ENCODE measurements around the gene KDELR3. TPM values are rescaled to one million over a fixed set of nuclear protein-coding genes. Genes with fewer than 3 reads are reported as not detected.

KDELR3 gene
- total RNA-seq, 1 experiment from 2014 or later = 33.1 TPM

- no TSS peak for BruUV-seq (replicated peaks)
- H3K27me3 ChIP-seq (ENCODE audit: insufficient read depth, low read length) = no peaks in the 10 kb centered on the region
- H3K4me2 ChIP-seq (ENCODE audit: low read length) = no peak overlapping the region
- H3K36me3 ChIP-seq (ENCODE audit: control insufficient read depth in 1 of 2, insufficient read depth in 2 of 2, low read length in 2 of 2) = no peaks in the 10 kb centered on the region
- no peak for DNase-seq (ENCODE audit: low read depth, low spot score)
- CTCF ChIA-PET = interaction anchor here (0.5 to 1.2 kb wide), 2 partner anchors 9 to 22 kb away, joined by 3 to 4 read pairs; no protein-coding TSS in a partner anchor
- intact Hi-C loops (cut with micrococcal nuclease) = no loop called here
- no peak overlapping the region for H3K4me3 ChIP-seq (replicated peaks in 1 of 2; ENCODE audit: low read depth in 1 of 2, low read length in 2 of 2)
- no peak overlapping the region for H3K9ac ChIP-seq (ENCODE audit: low read length)
- ATAC-seq = peak; percentile 76
- no peaks in the 10 kb centered on the region for H3K9me2 ChIP-seq (ENCODE audit: insufficient read depth)
- peaks cover 0 to 9% of the 10 kb centered on the region in 2 experiments; a peak in 1 of 4 replicates for H3K4me1 ChIP-seq (ENCODE audit: control insufficient read depth in 1 of 2, insufficient read depth in 2 of 2, low read length in 2 of 2)
- no peak overlapping the region for H3K27ac ChIP-seq (ENCODE audit: low read depth, low read length)
- RAD21 ChIA-PET (ENCODE audit: low non-redundant PET in 1 of 2, low total read pairs in 2 of 2, uncharacterized antibody in 2 of 2, unreplicated experiment in 2 of 2) = no interaction called here
- H2AFZ ChIP-seq (ENCODE audit: low read depth, low read length, poor library complexity, severe bottlenecking) = no peak overlapping the region
- POLR2A ChIA-PET = no interaction called here
- H3K9me3 ChIP-seq (ENCODE audit: control insufficient read depth in 1 of 2, insufficient read depth in 1 of 2, low read depth in 1 of 2, low read length in 2 of 2) = no peaks in the 10 kb centered on the region
- TF ChIP-seq ZFX (IDR thresholded peaks at IDR 0.05) (no peak), CTCF (IDR thresholded peaks at IDR 0.05 in 2 of 3, conservative IDR thresholded peaks at IDR 0.05 in 1 of 3; ENCODE audit: borderline replicate concordance in 1 of 3, insufficient read depth in 1 of 3, low read depth in 2 of 3, low read length in 2 of 3) (peak in 2 of 3 experiments; percentile 34 to 37; a peak in 4 of 6 replicates), YY1 (IDR thresholded peaks at IDR 0.05; ENCODE audit: extremely low read depth, insufficient replicate concordance, low read depth, low read length) (no peak)
- no peaks in the 10 kb centered on the region for H3K79me2 ChIP-seq (ENCODE audit: insufficient read depth, low read length)
- no peaks in the 10 kb centered on the region for H4K20me1 ChIP-seq (ENCODE audit: insufficient read depth)
Measured at GRCh38 chr22:38435010-38435409, 32.9 kb upstream of the KDELR3 start.

GRCh38 chr22:38435965-38436364, 31.9 kb upstream of the KDELR3 start:
- no peak for DNase-seq (ENCODE audit: low read depth, low spot score)
- TF ChIP-seq ELF1 (IDR thresholded peaks at IDR 0.05; ENCODE audit: borderline replicate concordance, low read depth) (no peak), FOSL1 (IDR thresholded peaks at IDR 0.05; ENCODE audit: low read depth) (no peak), ZFX (IDR thresholded peaks at IDR 0.05) (no peak), ZBTB33 (IDR thresholded peaks at IDR 0.05; ENCODE audit: extremely low read depth, insufficient replicate concordance, low read length) (no peak), EZH2phosphoT487 (IDR thresholded peaks at IDR 0.05; ENCODE audit: borderline replicate concordance) (no peak), SIN3A (IDR thresholded peaks at IDR 0.05; ENCODE audit: low read depth) (no peak), CEBPB (IDR thresholded peaks at IDR 0.05; ENCODE audit: low read depth) (no peak), YY1 (IDR thresholded peaks at IDR 0.05; ENCODE audit: extremely low read depth, insufficient replicate concordance, low read depth, low read length) (no peak), CTCF (IDR thresholded peaks at IDR 0.05 in 2 of 3, conservative IDR thresholded peaks at IDR 0.05 in 1 of 3; ENCODE audit: borderline replicate concordance in 1 of 3, insufficient read depth in 1 of 3, low read depth in 2 of 3, low read length in 2 of 3) (no peak), CBX3 (IDR thresholded peaks at IDR 0.05; ENCODE audit: low read depth) (no peak)
- ChIA-PET RAD21 (ENCODE audit: low non-redundant PET in 1 of 2, low total read pairs in 2 of 2, uncharacterized antibody in 2 of 2, unreplicated experiment in 2 of 2) (no interaction called here), CTCF (no interaction called here), POLR2A (no interaction called here)
- Histone ChIP-seq H3K4me3 (replicated peaks in 1 of 2; ENCODE audit: low read depth in 1 of 2, low read length in 2 of 2) (no peak overlapping the region), H3K4me2 (ENCODE audit: low read length) (no peak overlapping the region), H2AFZ (ENCODE audit: low read depth, low read length, poor library complexity, severe bottlenecking) (no peak overlapping the region), H4K20me1 (ENCODE audit: insufficient read depth) (no peaks in the 10 kb centered on the region), H3K9me2 (ENCODE audit: insufficient read depth) (no peaks in the 10 kb centered on the region), H3K4me1 (ENCODE audit: control insufficient read depth in 1 of 2, insufficient read depth in 2 of 2, low read length in 2 of 2) (peaks cover 0 to 9% of the 10 kb centered on the region in 2 experiments; a peak in 1 of 4 replicates), H3K27me3 (ENCODE audit: insufficient read depth, low read length) (no peaks in the 10 kb centered on the region), H3K9me3 (ENCODE audit: control insufficient read depth in 1 of 2, insufficient read depth in 1 of 2, low read depth in 1 of 2, low read length in 2 of 2) (no peaks in the 10 kb centered on the region), H3K9ac (ENCODE audit: low read length) (no peak overlapping the region), H3K27ac (ENCODE audit: low read depth, low read length) (no peak overlapping the region), H3K36me3 (ENCODE audit: control insufficient read depth in 1 of 2, insufficient read depth in 2 of 2, low read length in 2 of 2) (no peaks in the 10 kb centered on the region), H3K79me2 (ENCODE audit: insufficient read depth, low read length) (no peaks in the 10 kb centered on the region)
- intact Hi-C loops (cut with micrococcal nuclease) = no loop called here
- ATAC-seq = no peak
- BruUV-seq (replicated peaks) = no TSS peak

All from HCT116 (cell line).